Caco-2 (cell line): ENCODE results near the gene CD34. TPM values are rescaled to one million over a fixed set of nuclear protein-coding genes. Genes with fewer than 3 reads are reported as not detected.
A peak's percentile ranks its signal among the peaks of the same experiment; 100 is the strongest.

Experiments used
- BruUV-seq: library from RNA; stranded (reverse); fragments of 400-500 nt; replicated peaks from 2 replicates; lab custom pipeline; 2021; lab: Mats Ljungman, UMichigan
- CTCF ChIA-PET: fragments of 300-600 bp; sonication (Branson Sonifier 250); formaldehyde crosslinking; loops from one replicate; lab custom pipeline; 2022; ENCODE audit warnings: antibody characterized with exemption; lab: Charles Lee
- POLR2A ChIA-PET: fragments of 300-600 bp; sonication (Branson Sonifier 250); formaldehyde crosslinking; loops from one replicate; lab custom pipeline; 2022; ENCODE audit warnings: antibody characterized with exemption; lab: Charles Lee
- DNase-seq, 2 experiments: peaks; one replicate each; pipeline versions ENCODE4 v3.0.0 to v3.0.0-alpha.2; 2020 to 2022
- H3K27me3 ChIP-seq: replicated peaks from 2 replicates; pipeline ENCODE4 v1.6.0; 2011; ENCODE audit warnings: low read length; ENCODE audit not compliant: control insufficient read depth, insufficient read depth
- H3K36me3 ChIP-seq: 2 replicates; pipeline ENCODE4 v1.5.1; 2011; ENCODE audit warnings: low read length; ENCODE audit not compliant: control insufficient read depth, insufficient read depth
- H3K4me1 ChIP-seq: fragments of 250-450 bp; sonication (Bioruptor Pico); 2 replicates; pipeline ENCODE4 v1.5.1; 2020; ENCODE audit warnings: mild to moderate bottlenecking
- H3K4me3 ChIP-seq: 2 replicates; pipeline ENCODE4 v1.5.1; 2011; ENCODE audit warnings: low read depth, mild to moderate bottlenecking, control low read depth, low read length
- H3K9me3 ChIP-seq: fragments of 250-450 bp; sonication (Bioruptor Pico); 2 replicates; pipeline ENCODE4 v1.5.1; 2020; ENCODE audit warnings: mild to moderate bottlenecking, moderate library complexity
- H3K27ac Mint-ChIP-seq: one replicate; pipeline ENCODE4 v1.8.0; 2022; ENCODE audit warnings: mixed read lengths; ENCODE audit not compliant: unreplicated experiment
- H3K27me3 Mint-ChIP-seq: one replicate; pipeline ENCODE4 v1.8.0; 2022; ENCODE audit warnings: mixed read lengths; ENCODE audit not compliant: insufficient read depth, unreplicated experiment
- H3K36me3 Mint-ChIP-seq: one replicate; pipeline ENCODE4 v1.8.0; 2022; ENCODE audit warnings: mild to moderate bottlenecking, mixed read lengths; ENCODE audit not compliant: insufficient read depth, unreplicated experiment
- H3K4me1 Mint-ChIP-seq: one replicate; pipeline ENCODE4 v1.8.0; 2022; ENCODE audit warnings: low read depth, mixed read lengths; ENCODE audit not compliant: unreplicated experiment
- H3K4me3 Mint-ChIP-seq: one replicate; pipeline ENCODE4 v1.8.0; 2022; ENCODE audit warnings: mild to moderate bottlenecking, moderate library complexity, mixed read lengths; ENCODE audit not compliant: unreplicated experiment
- H3K9me3 Mint-ChIP-seq: one replicate; pipeline ENCODE4 v1.8.0; 2022; ENCODE audit warnings: mixed read lengths; ENCODE audit not compliant: unreplicated experiment
- CTCF ChIP-seq, 2 experiments: fragments of 200-600 bp in 1 of 2; IDR thresholded peaks; 1 replicate in 1 of 2; 2 replicates in 1 of 2; pipeline versions ENCODE4 v1.5.1 to v1.8.0; 2011 to 2022; ENCODE audit warnings: antibody characterized with exemption in 1 of 2, control low read depth in 1 of 2, inconsistent platforms in 1 of 2, low read depth in 1 of 2, low read length in 1 of 2, mild to moderate bottlenecking in 1 of 2, moderate library complexity in 1 of 2; ENCODE audit not compliant: insufficient read depth in 1 of 2, severe bottlenecking in 1 of 2, unreplicated experiment in 1 of 2
- intact Hi-C: fragments of 100-400 bp; cut with micrococcal nuclease; formaldehyde crosslinking; loops from one replicate; pipeline ENCODE4 v1.10.0; 2022; ENCODE audit not compliant: unreplicated experiment
- total RNA-seq: library from RNA; stranded (reverse); gene quantifications from 2 replicates; pipeline ENCODE4 v1.2.3, GENCODE V29; 2022

The CD34 gene
- total RNA-seq, 1 experiment from 2014 or later, result not detected

- H3K4me1 ChIP-seq, result peaks cover 12% of the 10 kb centered on the region
- Mint-ChIP-seq H3K4me1 (peaks cover 14% of the 10 kb centered on the region), H3K36me3 (no peaks in the 10 kb centered on the region), H3K9me3 (no peaks in the 10 kb centered on the region), H3K4me3 (no peak overlapping the region), H3K27me3 (no peaks in the 10 kb centered on the region), H3K27ac (no peak overlapping the region)
- ChIA-PET CTCF (no interaction called here), POLR2A (no interaction called here)
- H3K4me3 ChIP-seq, result no peak overlapping the region
- no peak for TF ChIP-seq CTCF (IDR thresholded peaks at IDR 0.05; ENCODE audit: insufficient read depth in 1 of 2, low read depth in 1 of 2, low read length in 1 of 2, severe bottlenecking in 1 of 2, unreplicated experiment in 1 of 2)
- DNase-seq, result no peak
- no TSS peak for BruUV-seq
- no peaks in the 10 kb centered on the region for H3K27me3 ChIP-seq
- H3K9me3 ChIP-seq, result no peaks in the 10 kb centered on the region
- intact Hi-C loops, result no loop called here
- H3K36me3 ChIP-seq, result no peaks in the 10 kb centered on the region
Measured at GRCh38 chr1:207837673-207838072, 73.3 kb downstream of the CD34 start.

GRCh38 chr1:207836591-207837347, 74.2 kb downstream of the CD34 start:
- Histone ChIP-seq H3K36me3 (no peaks in the 10 kb centered on the region), H3K4me1 (peaks cover 12% of the 10 kb centered on the region), H3K4me3 (no peak overlapping the region), H3K9me3 (no peaks in the 10 kb centered on the region), H3K27me3 (no peaks in the 10 kb centered on the region)
- Mint-ChIP-seq H3K36me3 (no peaks in the 10 kb centered on the region), H3K4me1 (peaks cover 14% of the 10 kb centered on the region), H3K4me3 (no peak overlapping the region), H3K27ac (no peak overlapping the region), H3K9me3 (no peaks in the 10 kb centered on the region), H3K27me3 (no peaks in the 10 kb centered on the region)
- no peak for TF ChIP-seq CTCF (IDR thresholded peaks at IDR 0.05; ENCODE audit: insufficient read depth in 1 of 2, low read depth in 1 of 2, low read length in 1 of 2, severe bottlenecking in 1 of 2, unreplicated experiment in 1 of 2)
- POLR2A ChIA-PET, result no interaction called here
- DNase-seq, result peak in 1 of 2 experiments; percentile 19
- intact Hi-C loops, result no loop called here
- CTCF ChIA-PET, result interaction anchor here (1.0 kb wide), 1 partner anchor 127 kb away, joined by 3 read pairs; no protein-coding TSS in a partner anchor
- BruUV-seq, result no TSS peak

- H3K4me3 Mint-ChIP-seq, result no peak overlapping the region
- H3K9me3 Mint-ChIP-seq, result no peaks in the 10 kb centered on the region
- ChIA-PET POLR2A (no interaction called here), CTCF (interaction anchor here (0.5 to 1.0 kb wide), 2 partner anchors 27 to 127 kb away, joined by 3 read pairs; no protein-coding TSS in a partner anchor)
- no peaks in the 10 kb centered on the region for H3K36me3 ChIP-seq
- DNase-seq, result peak in 1 of 2 experiments; percentile 5
- BruUV-seq, result no TSS peak
- TF ChIP-seq CTCF (IDR thresholded peaks at IDR 0.05; ENCODE audit: insufficient read depth in 1 of 2, low read depth in 1 of 2, low read length in 1 of 2, severe bottlenecking in 1 of 2, unreplicated experiment in 1 of 2), result no peak
- no peaks in the 10 kb centered on the region for H3K9me3 ChIP-seq
- H3K27me3 Mint-ChIP-seq, result no peaks in the 10 kb centered on the region
- H3K4me1 Mint-ChIP-seq, result peaks cover 14% of the 10 kb centered on the region
- no peak overlapping the region for H3K27ac Mint-ChIP-seq
- H3K4me1 ChIP-seq, result peaks cover 12% of the 10 kb centered on the region
- H3K36me3 Mint-ChIP-seq, result no peaks in the 10 kb centered on the region
- H3K4me3 ChIP-seq, result no peak overlapping the region
- H3K27me3 ChIP-seq, result no peaks in the 10 kb centered on the region
- intact Hi-C loops, result no loop called here
Measured at GRCh38 chr1:207835958-207836357, 75.0 kb downstream of the CD34 start.
